Measurements from ENCODE around the gene STX8.

DNA sequence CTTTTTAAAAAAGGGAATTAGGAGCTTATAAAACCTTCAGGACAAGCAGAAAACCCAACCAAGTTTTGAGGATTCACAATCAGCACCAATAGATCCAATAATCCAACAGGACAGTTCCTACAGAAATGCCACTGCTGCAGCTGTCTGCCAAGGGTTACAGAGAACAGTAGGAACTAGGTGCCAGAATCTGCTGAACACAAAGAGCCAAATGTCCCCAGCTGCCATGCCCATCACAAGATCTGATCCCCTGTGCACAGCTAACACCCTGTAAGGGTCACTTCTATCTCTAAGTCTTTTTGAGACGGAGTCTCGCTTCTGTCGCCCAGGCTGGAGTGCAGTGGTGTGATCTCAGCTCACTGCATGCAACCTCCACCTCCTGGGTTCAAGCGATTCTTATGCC, 262.3 kb downstream of the STX8 start:
- TF ChIP-seq RAD21 (IDR thresholded peaks at IDR 0.05) (no peak), TAF1 (conservative IDR thresholded peaks at IDR 0.05) (no peak), REST (IDR thresholded peaks at IDR 0.05) (no peak), EGR1 (IDR thresholded peaks at IDR 0.05; ENCODE audit: low read depth in 2 of 2) (no peak), HNF4G (IDR thresholded peaks at IDR 0.05) (no peak), MAX (IDR thresholded peaks at IDR 0.05) (no peak), RXRA (IDR thresholded peaks at IDR 0.05) (no peak), SP1 (IDR thresholded peaks at IDR 0.05) (no peak), ZBTB33 (IDR thresholded peaks at IDR 0.05) (no peak), YY1 (IDR thresholded peaks at IDR 0.05) (no peak), GABPA (IDR thresholded peaks at IDR 0.05 in 1 of 2, conservative IDR thresholded peaks at IDR 0.05 in 1 of 2) (no peak), FOXA1 (IDR thresholded peaks at IDR 0.05) (no peak), ATF3 (IDR thresholded peaks at IDR 0.05) (no peak)
- TF ChIP-seq, protein P1, sequence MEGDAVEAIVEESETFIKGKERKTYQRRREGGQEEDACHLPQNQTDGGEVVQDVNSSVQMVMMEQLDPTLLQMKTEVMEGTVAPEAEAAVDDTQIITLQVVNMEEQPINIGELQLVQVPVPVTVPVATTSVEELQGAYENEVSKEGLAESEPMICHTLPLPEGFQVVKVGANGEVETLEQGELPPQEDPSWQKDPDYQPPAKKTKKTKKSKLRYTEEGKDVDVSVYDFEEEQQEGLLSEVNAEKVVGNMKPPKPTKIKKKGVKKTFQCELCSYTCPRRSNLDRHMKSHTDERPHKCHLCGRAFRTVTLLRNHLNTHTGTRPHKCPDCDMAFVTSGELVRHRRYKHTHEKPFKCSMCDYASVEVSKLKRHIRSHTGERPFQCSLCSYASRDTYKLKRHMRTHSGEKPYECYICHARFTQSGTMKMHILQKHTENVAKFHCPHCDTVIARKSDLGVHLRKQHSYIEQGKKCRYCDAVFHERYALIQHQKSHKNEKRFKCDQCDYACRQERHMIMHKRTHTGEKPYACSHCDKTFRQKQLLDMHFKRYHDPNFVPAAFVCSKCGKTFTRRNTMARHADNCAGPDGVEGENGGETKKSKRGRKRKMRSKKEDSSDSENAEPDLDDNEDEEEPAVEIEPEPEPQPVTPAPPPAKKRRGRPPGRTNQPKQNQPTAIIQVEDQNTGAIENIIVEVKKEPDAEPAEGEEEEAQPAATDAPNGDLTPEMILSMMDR (IDR thresholded peaks at IDR 0.05; ENCODE audit: low read depth, low read length, missing input control) = no peak

All from liver (tissue), 3 donors.